HG02623 (cell line): ENCODE measurements around the gene MTHFSD.

ENCODE experiments used
- ATAC-seq: cut with Tn5 transposase; IDR thresholded peaks from one replicate; pipeline ENCODE4 v1.9.1; 2021; ENCODE audit warnings: moderate library complexity; ENCODE audit not compliant: unreplicated experiment

MTHFSD gene

DNA sequence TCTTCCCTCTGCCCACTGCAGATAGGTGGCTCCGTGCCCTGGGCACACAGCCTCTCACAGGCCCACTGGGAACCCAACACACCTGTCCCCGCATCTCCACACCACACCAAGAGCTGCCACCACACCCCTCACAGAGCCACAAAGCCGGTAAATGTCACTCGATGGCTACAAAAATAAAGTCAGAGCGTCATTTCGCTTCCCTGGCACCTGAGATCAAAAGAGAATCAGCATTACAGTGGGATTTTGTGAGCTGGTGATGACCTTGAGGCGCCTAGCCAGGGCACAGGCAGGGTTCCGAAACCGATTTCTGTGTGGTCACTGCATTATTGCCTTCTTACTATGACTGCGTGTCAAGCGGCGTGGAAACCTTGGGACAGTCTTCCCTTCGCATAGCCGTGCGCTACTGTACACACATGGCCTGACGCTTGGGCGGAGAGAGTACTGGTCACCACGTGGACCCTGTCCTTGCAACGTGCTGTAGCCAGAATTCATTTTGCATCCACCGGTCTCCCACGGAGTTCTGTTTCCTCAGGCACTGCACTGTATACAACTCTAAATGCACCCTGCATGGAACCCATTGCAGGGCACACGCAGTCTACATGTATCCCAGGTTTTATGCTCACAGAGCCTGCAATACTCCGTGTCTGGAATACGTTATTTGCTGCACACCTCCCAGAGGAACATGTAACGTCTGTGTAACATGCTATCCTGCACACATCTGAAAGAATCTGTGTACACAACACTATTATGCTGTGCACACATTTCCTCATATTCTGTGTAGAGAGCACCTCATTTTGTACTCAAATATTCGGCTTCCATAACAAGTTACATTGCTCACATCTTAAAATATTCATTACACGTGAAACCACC, 50.5 kb downstream of the MTHFSD start:
- ATAC-seq, result no peak

DNA sequence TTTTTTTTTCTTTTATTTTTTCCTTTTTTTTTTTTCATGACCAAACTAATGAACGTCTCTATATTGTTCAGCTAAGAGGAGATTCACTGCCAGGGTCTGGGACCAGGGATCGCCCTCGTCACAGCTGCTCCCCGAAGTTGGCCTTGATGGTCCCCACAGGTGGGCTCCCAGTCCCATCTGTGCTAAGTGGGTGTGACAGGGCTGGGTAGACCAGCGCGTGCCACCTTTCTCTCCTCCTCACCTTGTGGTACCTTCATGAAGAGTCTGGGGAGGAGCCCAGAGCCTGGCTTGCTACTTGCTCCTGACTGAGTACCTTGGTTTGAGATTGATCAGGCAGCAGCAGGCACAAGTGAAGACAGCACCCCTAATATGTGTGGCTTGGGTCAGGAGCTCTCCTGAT, 51.2 kb downstream of the MTHFSD start:
- ATAC-seq, result no peak

DNA sequence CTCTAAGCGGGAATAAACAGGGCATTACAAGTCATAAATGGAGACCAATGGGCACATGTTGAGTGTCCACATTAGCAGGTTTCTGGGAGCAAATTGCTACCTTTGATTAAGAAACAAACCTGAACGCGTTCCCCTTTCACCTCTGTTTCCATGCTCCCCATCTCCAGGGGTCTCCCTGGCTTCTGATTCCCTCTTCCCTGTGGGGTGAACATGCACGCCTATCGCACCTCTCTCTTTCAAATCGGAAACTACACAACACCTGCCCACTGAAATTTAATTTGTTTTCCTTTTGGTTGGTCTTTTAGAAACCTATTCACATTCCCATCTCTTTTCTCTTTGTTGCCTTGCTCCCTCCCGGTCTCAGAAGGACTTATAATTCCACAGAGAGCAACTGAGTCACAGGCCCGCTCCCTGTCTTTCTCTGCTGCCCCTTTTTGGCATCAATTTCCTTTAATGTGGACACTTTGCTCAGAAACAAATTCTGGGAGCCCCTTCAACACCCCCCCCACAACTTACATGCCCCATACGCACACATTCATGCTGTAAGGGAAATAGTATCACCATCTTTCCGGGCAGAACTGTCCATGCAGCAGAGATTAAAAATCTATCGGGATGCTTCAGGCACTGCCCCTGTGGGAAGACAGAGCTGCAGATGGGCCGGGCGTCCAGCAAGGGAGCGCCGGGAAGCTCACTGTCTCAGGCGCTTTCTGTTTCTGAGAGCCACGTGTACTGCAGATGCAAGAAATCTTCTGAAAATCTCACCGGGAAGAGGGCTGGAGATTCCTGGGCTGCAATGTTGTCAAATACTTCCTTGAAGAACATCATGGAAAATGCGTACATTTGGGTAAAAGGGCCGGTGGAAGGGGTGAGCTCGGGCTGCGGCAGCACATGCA, 51.9 kb downstream of the MTHFSD start:
- ATAC-seq, result no peak

DNA sequence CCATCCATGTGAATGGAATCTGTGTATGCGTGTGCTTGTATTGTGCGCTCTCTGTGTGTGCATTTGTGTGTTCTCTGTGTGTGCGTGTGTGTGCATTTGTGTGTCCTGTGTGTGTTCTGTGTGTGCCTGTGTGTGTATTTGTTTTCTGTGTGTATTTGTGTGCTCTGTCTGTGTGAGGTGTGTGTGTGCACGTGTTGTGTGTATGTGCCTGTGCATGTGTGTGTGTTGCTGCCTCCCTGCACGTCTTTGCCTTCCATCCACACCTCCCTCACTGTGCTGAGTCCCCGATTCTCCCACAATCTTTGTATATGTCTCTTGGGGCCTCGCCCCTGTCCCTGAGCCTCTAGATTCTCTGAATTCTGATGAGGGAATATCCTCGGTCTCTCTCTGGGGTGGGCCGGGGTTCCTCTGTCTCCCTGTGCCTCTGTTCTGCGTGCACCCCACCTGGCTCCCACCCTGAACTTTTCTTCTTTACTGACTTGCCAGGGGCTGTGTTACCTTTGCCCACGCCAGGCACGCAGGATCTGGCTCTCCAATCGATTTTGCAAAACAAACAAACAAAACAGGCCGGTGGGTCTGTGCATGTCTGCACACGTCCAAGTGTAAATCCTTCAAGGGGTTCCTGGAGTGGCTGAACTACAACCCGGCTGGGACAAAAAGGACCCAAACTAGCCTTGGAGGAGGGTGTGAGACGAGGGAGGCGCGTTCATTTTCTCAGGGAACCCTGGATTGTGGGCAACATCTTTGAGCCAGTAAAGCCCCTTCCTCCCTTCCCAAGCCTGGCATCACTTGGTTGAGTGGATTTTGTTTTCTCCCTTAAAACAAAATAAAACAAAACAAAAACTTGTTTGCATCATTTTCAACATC, 52.8 kb downstream of the MTHFSD start:
- ATAC-seq, result no peak

DNA sequence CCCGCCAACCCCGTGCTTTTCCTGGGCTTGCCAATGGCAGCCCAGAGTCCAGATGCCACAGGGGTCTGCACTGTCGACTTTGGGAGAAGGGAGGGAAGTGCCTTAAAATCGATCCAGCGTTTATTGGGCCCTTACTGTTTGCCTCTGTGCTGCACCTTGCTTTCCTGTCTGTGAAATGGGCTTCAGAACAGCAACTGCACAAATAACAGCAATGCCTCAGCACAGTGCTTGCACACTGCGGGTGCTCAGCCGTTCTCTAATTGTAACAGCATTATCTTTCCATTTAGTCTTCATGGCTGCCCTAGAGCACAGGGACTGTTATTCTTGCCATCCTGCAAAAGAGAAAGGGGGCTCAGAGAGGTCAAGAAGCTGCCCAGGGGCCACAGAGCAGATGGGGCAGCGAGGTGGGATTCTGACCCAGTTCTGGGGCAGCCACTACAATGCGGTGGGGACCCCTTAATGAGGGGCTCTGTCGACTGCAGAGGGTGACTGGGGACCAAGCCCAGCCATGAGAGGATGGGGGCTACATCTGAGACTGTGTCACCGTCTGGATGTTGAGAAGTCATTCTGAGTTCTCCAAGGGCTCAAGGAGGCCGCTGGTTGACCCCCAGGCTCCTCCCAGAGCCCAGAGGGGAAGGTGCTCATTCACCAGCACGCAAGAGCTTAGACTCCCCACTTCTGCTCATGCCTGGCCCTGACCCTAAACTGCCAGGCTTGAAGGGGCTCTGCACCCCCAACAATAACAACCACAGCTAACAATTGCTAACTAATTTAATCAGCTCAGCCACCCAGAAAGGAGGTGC, 54.1 kb downstream of the MTHFSD start:
- ATAC-seq, result no peak

DNA sequence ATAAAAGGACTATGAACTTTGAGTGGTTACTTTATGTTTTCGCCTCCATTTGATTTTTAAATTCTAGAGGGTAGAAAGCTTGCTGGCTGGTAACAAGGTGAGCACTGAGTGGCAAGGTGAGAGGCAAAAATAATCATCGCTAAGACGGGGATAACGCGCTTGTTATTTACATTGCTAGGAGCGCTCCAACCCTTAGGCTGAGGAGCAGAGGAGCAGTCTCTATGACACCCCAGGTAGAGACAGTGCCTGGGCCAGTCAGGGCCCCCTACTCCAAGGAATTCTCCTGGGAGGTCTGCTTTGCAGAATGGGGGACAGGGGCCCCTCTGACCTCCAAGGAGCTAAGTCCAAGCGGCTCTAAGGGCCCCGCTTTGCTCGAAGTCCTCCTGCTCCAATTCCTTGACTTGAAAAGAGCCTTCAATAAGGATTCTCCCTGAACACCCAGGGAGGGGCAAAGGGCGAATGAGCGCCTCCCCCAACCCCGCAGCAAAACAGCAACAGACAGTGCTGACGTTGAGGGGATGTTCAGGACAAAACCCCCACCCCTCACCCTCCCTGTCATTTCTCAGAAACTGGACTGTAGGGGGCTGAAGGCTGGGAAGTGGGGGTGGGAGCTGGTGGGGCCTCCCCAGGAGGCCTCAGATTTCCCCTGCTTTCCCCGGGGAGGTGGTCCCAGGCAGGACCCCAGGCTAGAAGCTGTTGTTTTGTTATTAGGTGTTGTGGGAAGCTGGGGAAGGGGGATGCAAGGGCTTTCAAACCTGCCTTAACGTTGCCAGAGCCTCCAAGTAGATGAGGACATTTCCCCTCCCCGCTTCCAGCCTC, 54.9 kb downstream of the MTHFSD start:
- ATAC-seq, result no peak

DNA sequence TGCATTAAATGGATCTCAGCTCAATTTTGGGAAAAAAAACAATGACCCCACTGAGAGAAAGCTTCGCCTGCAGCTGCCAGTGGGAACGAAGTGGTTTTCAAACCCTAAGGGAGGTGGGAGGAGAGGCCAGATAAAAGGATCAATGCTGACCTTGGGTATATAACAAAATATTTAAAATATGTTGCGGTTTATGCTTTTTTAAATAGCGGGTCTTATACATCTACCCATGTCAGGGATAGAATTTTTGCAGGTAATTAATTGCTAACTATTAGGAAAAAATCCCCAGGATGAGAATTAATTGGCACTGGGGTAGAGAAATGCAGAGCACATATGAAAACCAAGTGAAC, 55.6 kb downstream of the MTHFSD start:
- no peak for ATAC-seq

DNA sequence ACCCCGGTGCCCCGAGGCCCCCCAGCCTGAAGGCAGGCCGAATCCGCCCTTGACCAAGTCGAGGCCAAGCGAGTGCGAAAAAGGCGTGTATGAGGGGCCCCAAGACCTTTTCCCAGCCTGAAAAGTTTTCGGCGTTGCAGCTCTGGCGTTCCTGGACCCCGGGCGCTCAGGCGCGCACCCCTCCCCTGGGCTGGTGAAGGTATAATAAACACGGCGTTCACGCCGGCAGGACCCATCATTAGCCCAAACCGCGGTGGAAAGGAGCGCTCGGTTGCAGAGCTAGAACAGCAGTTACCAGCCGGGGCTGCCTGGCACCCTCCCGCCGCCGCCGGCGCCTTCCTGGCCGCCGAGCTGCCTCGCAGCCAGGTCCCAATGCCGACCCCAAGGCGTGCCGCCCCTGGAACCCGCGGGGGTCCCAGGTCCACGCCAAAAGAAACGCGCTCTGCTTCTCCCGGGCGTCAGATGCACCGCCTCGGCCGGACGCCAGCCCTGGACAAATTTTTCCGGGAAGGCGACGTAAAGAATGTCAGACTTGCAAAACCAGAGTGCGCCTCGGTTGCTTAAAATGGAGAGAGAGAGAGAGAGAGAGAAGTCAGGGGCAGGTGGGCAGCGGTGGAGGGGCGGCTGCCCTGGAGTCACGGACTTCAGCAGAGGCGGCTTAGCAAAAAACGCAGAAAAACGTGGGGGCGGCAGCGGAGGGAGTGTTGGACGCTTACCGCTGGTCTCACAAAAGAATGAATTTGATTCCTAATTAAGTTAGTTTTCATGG, 56.2 kb downstream of the MTHFSD start:
- ATAC-seq, result no peak

DNA sequence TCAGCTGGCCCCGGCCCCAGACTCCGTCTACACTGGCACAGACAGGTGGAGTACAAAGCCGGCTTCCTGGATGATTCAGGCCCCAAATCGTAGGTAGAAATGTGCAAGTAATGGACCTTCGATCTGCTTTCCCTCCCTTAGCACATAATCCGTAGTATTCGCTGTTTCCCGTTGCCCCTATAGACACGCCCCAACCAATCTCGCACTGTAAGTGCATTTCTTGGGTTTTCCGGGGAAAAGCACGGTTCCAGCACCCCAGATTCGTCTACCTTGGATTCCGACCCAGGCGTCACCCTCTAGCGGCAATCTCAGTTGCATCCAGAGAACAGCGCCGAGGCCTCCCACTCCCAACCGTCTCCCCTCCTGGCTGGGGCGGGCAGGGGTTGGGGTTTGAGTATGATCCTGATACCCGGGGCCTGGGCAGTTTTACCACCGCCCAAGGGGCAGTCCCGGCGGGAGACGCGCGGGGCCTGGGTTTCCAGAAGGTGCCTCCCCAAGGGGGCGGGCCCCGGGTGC, 56.8 kb downstream of the MTHFSD start:
- ATAC-seq, result no peak

DNA sequence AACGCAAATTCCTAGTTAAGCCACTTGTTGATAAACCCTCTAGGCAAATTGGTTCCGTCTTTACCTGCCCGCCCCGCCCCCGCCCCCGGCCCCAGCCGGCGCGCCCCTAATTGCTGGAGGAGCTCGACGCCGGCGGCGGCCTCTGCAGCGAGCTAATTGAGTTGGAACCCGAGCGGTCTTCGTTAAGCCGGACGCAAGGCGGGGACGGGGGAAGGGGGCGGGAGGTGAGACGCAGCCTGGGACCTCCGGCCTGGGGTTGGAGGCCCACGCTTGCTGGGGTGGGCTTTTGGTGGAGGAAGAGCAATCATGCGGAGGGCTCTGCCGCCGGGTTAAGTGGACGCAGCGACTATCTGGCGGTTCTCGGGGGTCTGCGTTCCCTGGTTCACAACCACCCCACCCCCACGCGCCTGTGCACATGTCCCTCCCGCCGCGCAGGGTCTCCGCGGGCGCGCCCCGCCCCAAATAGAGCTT, 57.4 kb downstream of the MTHFSD start:
- no peak for ATAC-seq

DNA sequence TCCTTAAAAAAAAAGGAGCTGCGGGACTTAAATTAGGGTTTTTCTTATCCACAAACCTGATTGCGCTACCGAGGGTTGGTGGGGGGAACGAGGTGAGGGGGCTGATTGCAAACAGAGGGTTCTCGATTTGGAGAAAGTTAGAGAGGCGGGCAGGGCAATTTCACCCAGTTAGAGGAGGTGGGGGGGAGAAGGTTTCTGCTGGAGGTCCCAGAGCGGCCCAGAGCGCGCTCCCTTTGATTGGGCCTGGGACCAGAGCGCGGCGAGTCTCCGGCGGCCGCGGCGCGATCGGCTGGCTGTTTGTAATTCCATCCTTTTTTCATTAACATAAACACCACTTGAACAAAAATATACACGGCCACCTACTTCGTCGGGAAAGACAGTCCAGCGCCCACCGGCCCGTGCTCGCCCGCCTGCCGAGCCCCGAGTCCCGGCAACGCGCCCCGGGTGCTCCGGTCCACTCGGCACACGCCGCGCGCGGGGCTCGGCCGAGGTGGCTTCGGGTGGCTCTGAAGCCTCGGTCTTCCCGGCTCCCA, 58.0 kb downstream of the MTHFSD start:
- no peak for ATAC-seq

DNA sequence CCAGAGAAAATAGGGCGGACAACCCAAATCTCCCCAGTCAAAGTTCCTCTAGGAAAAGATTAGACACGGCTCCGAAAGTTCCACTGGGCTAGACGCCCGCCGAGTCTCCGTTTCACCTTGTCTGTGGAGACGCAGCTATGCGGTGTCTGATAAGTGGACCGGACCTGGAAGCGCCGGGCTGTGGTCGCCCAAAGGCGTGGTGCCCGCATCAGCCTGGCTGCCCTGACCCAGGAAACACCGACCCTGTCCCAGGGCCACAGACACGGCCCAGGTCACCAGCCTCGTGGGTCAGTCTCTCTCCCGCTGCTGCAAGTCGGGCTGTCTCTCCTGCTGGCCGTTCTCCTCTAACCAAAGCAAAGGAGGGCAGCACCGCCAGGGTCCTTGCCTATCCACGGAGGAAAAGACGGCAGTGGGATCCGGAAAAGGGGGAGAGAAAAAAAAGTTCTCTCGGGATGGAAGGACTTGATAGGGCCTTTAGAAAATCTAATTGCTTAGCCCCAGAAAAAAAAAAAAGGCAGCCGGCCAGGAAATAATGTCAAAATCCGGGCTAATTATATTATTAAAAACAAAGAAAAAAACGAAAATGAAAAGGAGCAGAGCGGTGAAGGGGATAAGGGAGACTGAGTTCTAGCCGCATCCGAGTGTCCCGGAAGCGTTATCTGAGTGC, 58.6 kb downstream of the MTHFSD start:
- ATAC-seq, result no peak

DNA sequence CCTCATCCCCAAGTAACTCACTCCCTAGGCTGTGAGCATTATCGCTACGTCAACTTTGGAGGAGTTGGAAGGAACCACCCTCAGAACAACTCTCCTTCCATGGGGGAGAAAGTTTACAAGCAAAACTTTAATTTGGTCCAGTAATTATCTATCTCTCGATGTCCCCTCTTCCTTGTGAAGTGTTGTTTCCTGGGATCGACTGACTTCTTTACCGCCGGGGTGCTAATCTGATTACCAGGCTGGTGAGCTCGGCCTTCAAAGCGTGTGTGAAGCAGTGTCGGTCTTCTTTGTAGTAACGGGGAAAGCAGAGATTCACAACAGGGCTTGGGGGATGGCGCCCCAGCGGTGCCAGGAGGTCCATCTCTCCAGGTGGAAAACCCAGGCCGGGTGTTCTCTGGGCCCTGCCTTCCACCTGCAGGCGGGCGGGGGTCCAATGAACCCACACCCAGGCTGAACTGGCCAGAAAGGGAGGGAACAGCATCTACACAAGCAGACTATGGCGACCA, 59.2 kb downstream of the MTHFSD start:
- no peak for ATAC-seq

DNA sequence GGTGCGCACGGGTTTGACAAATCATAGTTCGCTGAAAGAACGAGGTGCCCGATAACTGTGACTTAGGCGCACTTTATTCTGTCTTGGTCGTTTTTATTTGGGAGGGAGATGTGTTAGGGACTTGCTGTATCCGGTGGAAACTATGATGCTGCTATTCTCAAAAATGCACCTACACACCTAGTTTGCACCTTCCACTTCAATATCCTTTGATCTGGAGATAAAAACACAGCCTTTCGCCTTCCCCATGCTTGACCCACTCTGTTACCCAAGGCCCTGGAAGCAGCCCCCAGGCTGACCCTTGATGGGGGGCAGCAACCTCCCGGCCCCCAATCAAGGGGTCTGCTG, 59.7 kb downstream of the MTHFSD start:
- no peak for ATAC-seq

DNA sequence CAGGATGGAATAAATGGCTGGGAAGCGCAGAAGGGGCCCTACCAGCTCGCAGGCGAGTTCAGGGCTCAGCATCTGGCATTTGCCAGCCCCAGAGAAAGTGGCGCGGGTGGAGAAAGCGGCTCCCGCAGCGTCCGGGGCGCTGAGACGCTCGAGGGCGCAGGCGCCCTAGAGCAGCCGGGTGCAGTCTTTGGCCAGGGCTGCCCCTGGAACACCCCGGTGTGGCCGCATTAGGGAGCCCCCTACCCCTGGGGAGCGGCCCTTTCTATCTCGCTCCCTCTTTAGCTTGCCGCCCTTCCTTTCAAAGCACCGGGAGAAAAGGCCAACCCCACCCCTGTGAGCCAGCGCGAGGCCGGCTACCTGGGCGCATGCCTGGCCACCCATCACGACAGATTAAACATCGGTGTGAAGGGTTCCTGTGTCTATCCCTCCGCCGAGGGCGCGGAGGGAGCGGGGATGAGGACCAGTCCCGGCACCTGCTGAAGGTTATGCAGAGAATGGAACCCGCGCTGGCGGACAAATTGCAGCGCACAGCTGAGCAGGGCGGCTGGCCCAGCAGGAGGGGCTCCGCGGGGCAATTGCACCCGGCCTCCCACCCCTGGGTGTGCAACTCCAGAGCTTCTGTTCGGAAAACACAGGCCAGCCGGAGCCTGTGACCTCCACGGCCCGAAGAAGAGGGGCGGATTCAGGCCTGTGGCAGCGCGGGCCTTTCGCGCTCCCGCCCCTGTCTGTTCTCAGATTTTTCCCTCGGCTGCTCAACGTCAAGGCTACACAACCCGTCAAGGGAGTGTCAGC, 60.3 kb downstream of the MTHFSD start:
- no peak for ATAC-seq

DNA sequence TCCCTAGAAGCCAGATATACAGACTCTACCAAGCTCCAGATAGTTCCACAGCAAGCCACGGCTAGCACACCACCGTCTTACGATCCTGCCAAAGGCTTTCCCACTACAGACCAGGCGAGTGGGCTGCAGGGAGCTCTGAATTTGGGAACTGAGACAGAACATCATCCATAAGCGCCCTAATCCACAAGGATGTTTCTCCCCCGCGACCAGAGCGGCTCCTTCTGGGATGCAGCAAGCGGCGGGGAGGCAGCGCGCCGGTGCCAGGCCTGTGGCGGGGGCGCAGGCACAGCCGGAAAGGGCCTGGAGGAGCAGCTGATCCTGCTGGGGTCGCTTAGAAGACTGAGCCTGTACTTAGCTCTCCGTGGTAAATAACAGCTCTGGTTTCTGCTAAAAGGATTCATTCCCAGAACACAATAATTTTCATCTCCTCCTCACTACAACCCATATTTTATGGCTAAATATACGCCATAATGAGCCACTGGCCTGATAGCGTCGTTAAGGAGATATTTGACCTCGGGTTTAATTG, 60.9 kb downstream of the MTHFSD start:
- ATAC-seq, result no peak
